ENCODE data around the gene TBC1D2B.

TBC1D2B gene

DNA sequence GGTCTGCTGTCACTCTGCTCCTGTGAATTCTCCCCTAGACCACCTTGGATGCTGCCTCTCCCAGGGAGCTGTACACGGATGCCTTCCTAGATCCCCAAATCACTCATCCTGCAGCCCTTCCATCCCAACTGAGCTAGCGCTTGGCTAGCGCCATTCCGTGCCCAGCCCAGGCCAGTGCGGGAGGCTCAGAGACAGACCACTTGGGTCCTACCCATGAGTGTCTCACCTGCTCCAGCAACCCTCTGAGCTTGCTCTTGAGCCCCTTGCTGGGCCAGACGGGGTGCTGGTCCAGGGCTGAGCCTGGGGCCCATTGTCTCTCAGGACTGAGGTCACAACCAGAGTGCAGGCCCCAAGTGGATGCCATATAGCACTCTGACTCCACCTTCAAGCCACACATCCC is 32.6 kb upstream of the TBC1D2B start:
- no peak for DNase-seq (ENCODE audit: extremely low spot score)
- no peak for TF ChIP-seq ARNT (IDR thresholded peaks at IDR 0.05)
- TF ChIP-seq TARDBP (IDR thresholded peaks at IDR 0.05) = no peak
- TF ChIP-seq PKNOX1 (IDR thresholded peaks at IDR 0.05) = no peak
- TF ChIP-seq CTBP1 (IDR thresholded peaks at IDR 0.05; ENCODE audit: borderline replicate concordance) = no peak
- no peak for TF ChIP-seq ELF4 (IDR thresholded peaks at IDR 0.05)
- TF ChIP-seq SUZ12 (IDR thresholded peaks at IDR 0.05) = no peak
- TF ChIP-seq HDGF (IDR thresholded peaks at IDR 0.05; ENCODE audit: borderline replicate concordance) = no peak
- TF ChIP-seq SP1 (IDR thresholded peaks at IDR 0.05) = no peak
- no peak for TF ChIP-seq FOXM1 (IDR thresholded peaks at IDR 0.05; ENCODE audit: borderline replicate concordance)
- no peak for TF ChIP-seq L3MBTL2 (conservative IDR thresholded peaks at IDR 0.05)
- TF ChIP-seq ZNF384 (IDR thresholded peaks at IDR 0.05) = no peak
- TF ChIP-seq LEF1 (IDR thresholded peaks at IDR 0.05; ENCODE audit: borderline replicate concordance) = no peak
- no peak for TF ChIP-seq FOXA1 (IDR thresholded peaks at IDR 0.05)
- TF ChIP-seq NFRKB (IDR thresholded peaks at IDR 0.05) = no peak
- POLR2A ChIA-PET = no interaction called here
- CTCF ChIA-PET = interaction anchor here (1.1 to 3.9 kb wide), 5 partner anchors 32 to 151 kb away, joined by 4 to 42 read pairs (median 6); partner anchors contain the start of gene TBC1D2B

- no peak for DNase-seq (ENCODE audit: extremely low spot score)
- ChIA-PET POLR2A (interaction anchor here (0.6 kb wide), 1 partner anchor 17 kb away, joined by 4 read pairs; no protein-coding TSS in a partner anchor), CTCF (interaction anchor here (0.6 to 3.9 kb wide), 14 partner anchors 12 to 150 kb away, joined by 3 to 42 read pairs (median 6); partner anchors contain the start of gene TBC1D2B)
- no peak for TF ChIP-seq NFRKB (IDR thresholded peaks at IDR 0.05)
- no peak for TF ChIP-seq FOXM1 (IDR thresholded peaks at IDR 0.05; ENCODE audit: borderline replicate concordance)
- no peak for TF ChIP-seq L3MBTL2 (conservative IDR thresholded peaks at IDR 0.05)
- no peak for TF ChIP-seq HDGF (IDR thresholded peaks at IDR 0.05; ENCODE audit: borderline replicate concordance)
- TF ChIP-seq SP1 (IDR thresholded peaks at IDR 0.05) = no peak
- no peak for TF ChIP-seq ARNT (IDR thresholded peaks at IDR 0.05)
- TF ChIP-seq FOXA1 (IDR thresholded peaks at IDR 0.05) = no peak
- TF ChIP-seq LEF1 (IDR thresholded peaks at IDR 0.05; ENCODE audit: borderline replicate concordance) = no peak
- TF ChIP-seq ZNF384 (IDR thresholded peaks at IDR 0.05) = no peak
- no peak for TF ChIP-seq ELF4 (IDR thresholded peaks at IDR 0.05)
- no peak for TF ChIP-seq SUZ12 (IDR thresholded peaks at IDR 0.05)
- TF ChIP-seq CTBP1 (IDR thresholded peaks at IDR 0.05; ENCODE audit: borderline replicate concordance) = no peak
- no peak for TF ChIP-seq BHLHE40 (IDR thresholded peaks at IDR 0.05; ENCODE audit: borderline replicate concordance)
- TF ChIP-seq TARDBP (IDR thresholded peaks at IDR 0.05) = no peak
- TF ChIP-seq FOXK2 (IDR thresholded peaks at IDR 0.05) = no peak
- TF ChIP-seq PKNOX1 (IDR thresholded peaks at IDR 0.05) = no peak
Observed at GRCh38 chr15:78109156-78109555, 31.6 kb upstream of the TBC1D2B start.

DNA sequence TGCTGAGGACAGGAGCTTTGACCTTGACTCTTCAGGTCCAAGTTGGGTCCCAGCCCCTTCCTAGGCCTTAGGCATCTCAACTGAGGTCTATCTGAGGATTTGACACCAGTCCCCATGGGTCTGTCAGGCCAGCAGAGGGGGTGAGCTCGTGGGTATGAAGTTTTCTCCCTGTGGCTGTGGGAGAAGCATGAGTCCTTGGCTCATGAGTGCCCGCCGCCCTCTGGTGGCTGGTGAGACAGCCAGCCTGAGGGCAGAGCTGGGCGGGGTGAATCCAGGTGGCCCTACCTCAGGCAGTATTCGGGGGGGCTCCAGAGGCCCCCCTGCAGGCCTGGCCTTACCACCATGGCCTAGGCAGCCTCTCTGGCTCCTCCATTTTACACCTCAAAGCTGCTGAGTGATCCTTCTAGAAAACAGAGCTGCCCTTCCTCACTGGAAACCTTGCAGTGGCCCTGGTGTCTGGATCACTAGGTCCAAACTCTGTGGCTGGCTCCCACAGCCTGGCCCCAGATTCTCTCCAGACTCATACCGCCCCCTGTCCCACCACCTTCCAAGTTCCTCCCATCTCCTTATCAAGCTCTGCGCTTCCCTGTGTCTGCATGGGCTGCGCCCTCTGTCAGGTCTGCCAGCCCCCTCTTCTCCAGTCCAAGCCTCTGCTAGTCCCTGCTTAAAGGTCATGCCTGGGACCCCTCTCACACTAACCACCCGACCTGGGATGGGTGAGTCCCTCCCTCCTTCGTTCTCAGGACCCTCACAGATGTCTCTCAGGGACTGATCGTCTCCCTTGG is 31.0 kb upstream of the TBC1D2B start:
- TF ChIP-seq CTBP1 (IDR thresholded peaks at IDR 0.05; ENCODE audit: borderline replicate concordance) (no peak), ARNT (IDR thresholded peaks at IDR 0.05) (no peak), SP1 (IDR thresholded peaks at IDR 0.05) (no peak), HDGF (IDR thresholded peaks at IDR 0.05; ENCODE audit: borderline replicate concordance) (no peak), PKNOX1 (IDR thresholded peaks at IDR 0.05) (no peak), TARDBP (IDR thresholded peaks at IDR 0.05) (no peak), FOXM1 (IDR thresholded peaks at IDR 0.05; ENCODE audit: borderline replicate concordance) (no peak), ZNF384 (IDR thresholded peaks at IDR 0.05) (no peak), NFRKB (IDR thresholded peaks at IDR 0.05) (no peak), BHLHE40 (IDR thresholded peaks at IDR 0.05; ENCODE audit: borderline replicate concordance) (no peak), L3MBTL2 (conservative IDR thresholded peaks at IDR 0.05) (no peak), ELF4 (IDR thresholded peaks at IDR 0.05) (no peak), SUZ12 (IDR thresholded peaks at IDR 0.05) (no peak), FOXA1 (IDR thresholded peaks at IDR 0.05) (no peak), LEF1 (IDR thresholded peaks at IDR 0.05; ENCODE audit: borderline replicate concordance) (no peak), FOXK2 (IDR thresholded peaks at IDR 0.05) (no peak)
- peak; percentile 82 for DNase-seq (ENCODE audit: extremely low spot score)
- POLR2A ChIA-PET = no interaction called here
- CTCF ChIA-PET = interaction anchor here (0.6 to 3.9 kb wide), 23 partner anchors 11 to 199 kb away, joined by 3 to 42 read pairs (median 4); partner anchors contain the start of genes CIB2, SH2D7 and TBC1D2B

- POLR2A ChIA-PET = no interaction called here
Observed at GRCh38 chr15:78107471-78107870, 30.0 kb upstream of the TBC1D2B start.

DNA sequence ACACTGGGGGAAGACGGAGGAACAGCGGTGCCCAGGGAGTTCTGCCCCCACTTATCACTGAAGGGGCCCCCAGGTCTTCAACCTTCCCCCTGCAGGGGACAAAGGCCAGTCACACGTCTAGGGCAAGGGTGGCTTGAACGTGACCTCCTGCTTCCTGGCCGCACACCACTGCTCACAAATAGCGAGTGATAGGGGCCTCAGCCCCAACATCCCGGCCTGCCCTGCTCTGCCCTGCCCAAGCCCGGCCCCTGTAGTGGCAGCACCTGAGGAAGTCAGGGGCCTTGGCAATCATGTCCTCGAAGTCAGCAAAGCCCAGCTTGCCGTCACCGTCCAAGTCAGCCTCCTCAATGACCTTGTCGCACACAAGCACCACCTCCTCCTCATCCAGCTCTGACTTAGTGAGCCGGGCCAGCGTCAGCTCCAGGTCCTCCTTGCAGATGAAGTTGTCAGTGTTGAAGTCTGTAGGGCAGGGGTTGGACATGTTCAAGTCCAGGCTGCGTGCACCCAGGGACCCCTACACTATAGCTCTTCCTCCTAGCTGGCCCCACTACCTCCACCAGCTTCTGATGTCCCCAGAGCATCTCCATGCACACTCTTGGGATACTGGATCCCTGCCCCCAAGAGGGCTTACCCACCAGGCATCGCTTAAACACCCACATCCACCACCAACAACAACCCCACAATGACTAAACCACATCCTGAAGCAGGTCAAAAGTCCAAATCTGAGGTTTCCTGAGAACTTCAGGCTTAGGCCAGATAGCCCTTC is 28.1 kb upstream of the TBC1D2B start:
- CTCF ChIA-PET = interaction anchor here (3.9 kb wide), 1 partner anchor 106 kb away, joined by 42 read pairs; no protein-coding TSS in a partner anchor

More at GRCh38 chr15:78107471-78107870, 30.0 kb upstream of the TBC1D2B start:
- CTCF ChIA-PET = interaction anchor here (0.7 to 3.9 kb wide), 7 partner anchors 23 to 198 kb away, joined by 3 to 42 read pairs (median 8); partner anchors contain the start of gene CIB2
- TF ChIP-seq NFRKB (IDR thresholded peaks at IDR 0.05) = no peak
- DNase-seq (ENCODE audit: extremely low spot score) = no peak

More for the DNA sequence above, 28.1 kb upstream of the TBC1D2B start:
- TF ChIP-seq ELF4 (IDR thresholded peaks at IDR 0.05) (no peak), FOXM1 (IDR thresholded peaks at IDR 0.05; ENCODE audit: borderline replicate concordance) (no peak), HDGF (IDR thresholded peaks at IDR 0.05; ENCODE audit: borderline replicate concordance) (no peak), L3MBTL2 (conservative IDR thresholded peaks at IDR 0.05) (no peak), PKNOX1 (IDR thresholded peaks at IDR 0.05) (no peak), TARDBP (IDR thresholded peaks at IDR 0.05) (no peak), FOXA1 (IDR thresholded peaks at IDR 0.05) (no peak), CTBP1 (IDR thresholded peaks at IDR 0.05; ENCODE audit: borderline replicate concordance) (no peak), ARNT (IDR thresholded peaks at IDR 0.05) (no peak)
- no peak for DNase-seq (ENCODE audit: extremely low spot score)
- POLR2A ChIA-PET = no interaction called here

Data from HEK293T (cell line).